ENCODE data around the gene GABRD.

GABRD gene

GRCh38 chr1:2042830-2043773 is 24.0 kb downstream of the GABRD start:
- no peak overlapping the region for H2AFZ ChIP-seq (ENCODE audit: low read length)
- no peaks in the 10 kb centered on the region for H3K9me3 ChIP-seq (ENCODE audit: insufficient read depth, low read depth, low read length)
- no peaks in the 10 kb centered on the region for H3K9me2 ChIP-seq (replicated peaks; ENCODE audit: low read depth, low read length)
- H3F3A ChIP-seq (ENCODE audit: low read depth): no peaks in the 10 kb centered on the region
- H3K36me3 ChIP-seq (ENCODE audit: insufficient read depth, low read length): no peaks in the 10 kb centered on the region
- no peaks in the 10 kb centered on the region for H3K79me2 ChIP-seq (ENCODE audit: insufficient read depth, low read length)
- no peak for TF ChIP-seq EZH2phosphoT487 (IDR thresholded peaks at IDR 0.05; ENCODE audit: borderline replicate concordance)
- TF ChIP-seq, protein P1, sequence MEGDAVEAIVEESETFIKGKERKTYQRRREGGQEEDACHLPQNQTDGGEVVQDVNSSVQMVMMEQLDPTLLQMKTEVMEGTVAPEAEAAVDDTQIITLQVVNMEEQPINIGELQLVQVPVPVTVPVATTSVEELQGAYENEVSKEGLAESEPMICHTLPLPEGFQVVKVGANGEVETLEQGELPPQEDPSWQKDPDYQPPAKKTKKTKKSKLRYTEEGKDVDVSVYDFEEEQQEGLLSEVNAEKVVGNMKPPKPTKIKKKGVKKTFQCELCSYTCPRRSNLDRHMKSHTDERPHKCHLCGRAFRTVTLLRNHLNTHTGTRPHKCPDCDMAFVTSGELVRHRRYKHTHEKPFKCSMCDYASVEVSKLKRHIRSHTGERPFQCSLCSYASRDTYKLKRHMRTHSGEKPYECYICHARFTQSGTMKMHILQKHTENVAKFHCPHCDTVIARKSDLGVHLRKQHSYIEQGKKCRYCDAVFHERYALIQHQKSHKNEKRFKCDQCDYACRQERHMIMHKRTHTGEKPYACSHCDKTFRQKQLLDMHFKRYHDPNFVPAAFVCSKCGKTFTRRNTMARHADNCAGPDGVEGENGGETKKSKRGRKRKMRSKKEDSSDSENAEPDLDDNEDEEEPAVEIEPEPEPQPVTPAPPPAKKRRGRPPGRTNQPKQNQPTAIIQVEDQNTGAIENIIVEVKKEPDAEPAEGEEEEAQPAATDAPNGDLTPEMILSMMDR (conservative IDR thresholded peaks at IDR 0.05; ENCODE audit: low read length): no peak
- no peak overlapping the region for H3K4me3 ChIP-seq (ENCODE audit: low read length, poor library complexity, severe bottlenecking)
- H3K9ac ChIP-seq (ENCODE audit: low read depth, low read length, poor library complexity, severe bottlenecking): no peak overlapping the region
- no peaks in the 10 kb centered on the region for H4K20me1 ChIP-seq (ENCODE audit: insufficient read depth, low read length, poor library complexity, severe bottlenecking)
- no peaks in the 10 kb centered on the region for H3K4me1 ChIP-seq (ENCODE audit: insufficient read depth, low read length, poor library complexity, severe bottlenecking)
- no peaks in the 10 kb centered on the region for H3K27me3 ChIP-seq (ENCODE audit: insufficient read depth, low read length, poor library complexity, severe bottlenecking)
- H3K4me2 ChIP-seq (ENCODE audit: low read depth, low read length, poor library complexity, severe bottlenecking): no peak overlapping the region

DNA sequence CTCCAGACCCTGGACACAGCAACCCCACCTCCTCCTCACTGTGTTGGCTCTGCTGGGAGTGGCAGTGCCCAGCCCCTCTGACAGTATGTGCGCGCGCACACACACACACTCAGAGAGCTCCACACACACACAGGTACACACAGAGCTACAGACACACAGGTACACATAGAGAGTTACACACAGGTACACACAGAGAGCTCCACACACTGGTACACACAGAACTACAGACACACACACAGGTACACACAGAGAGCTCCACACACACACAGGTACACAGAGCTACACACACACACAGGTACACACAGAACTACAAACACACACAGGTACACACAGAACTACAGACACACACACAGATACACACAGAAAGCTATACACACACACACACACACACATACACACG is 24.7 kb downstream of the GABRD start:
- Histone ChIP-seq H3K4me3 (ENCODE audit: low read length, poor library complexity, severe bottlenecking) (no peak overlapping the region), H3K79me2 (ENCODE audit: insufficient read depth, low read length) (no peaks in the 10 kb centered on the region), H3K36me3 (ENCODE audit: insufficient read depth, low read length) (no peaks in the 10 kb centered on the region), H3K9me3 (ENCODE audit: insufficient read depth, low read depth, low read length) (no peaks in the 10 kb centered on the region), H3K9me2 (replicated peaks; ENCODE audit: low read depth, low read length) (no peaks in the 10 kb centered on the region), H3F3A (ENCODE audit: low read depth) (no peaks in the 10 kb centered on the region), H3K4me1 (ENCODE audit: insufficient read depth, low read length, poor library complexity, severe bottlenecking) (no peaks in the 10 kb centered on the region), H3K27me3 (ENCODE audit: insufficient read depth, low read length, poor library complexity, severe bottlenecking) (no peaks in the 10 kb centered on the region), H3K4me2 (ENCODE audit: low read depth, low read length, poor library complexity, severe bottlenecking) (no peak overlapping the region), H3K9ac (ENCODE audit: low read depth, low read length, poor library complexity, severe bottlenecking) (no peak overlapping the region), H4K20me1 (ENCODE audit: insufficient read depth, low read length, poor library complexity, severe bottlenecking) (no peaks in the 10 kb centered on the region), H2AFZ (ENCODE audit: low read length) (no peak overlapping the region)
- TF ChIP-seq, protein P1 (conservative IDR thresholded peaks at IDR 0.05; ENCODE audit: low read length): no peak
- TF ChIP-seq EZH2phosphoT487 (IDR thresholded peaks at IDR 0.05; ENCODE audit: borderline replicate concordance): no peak

DNA sequence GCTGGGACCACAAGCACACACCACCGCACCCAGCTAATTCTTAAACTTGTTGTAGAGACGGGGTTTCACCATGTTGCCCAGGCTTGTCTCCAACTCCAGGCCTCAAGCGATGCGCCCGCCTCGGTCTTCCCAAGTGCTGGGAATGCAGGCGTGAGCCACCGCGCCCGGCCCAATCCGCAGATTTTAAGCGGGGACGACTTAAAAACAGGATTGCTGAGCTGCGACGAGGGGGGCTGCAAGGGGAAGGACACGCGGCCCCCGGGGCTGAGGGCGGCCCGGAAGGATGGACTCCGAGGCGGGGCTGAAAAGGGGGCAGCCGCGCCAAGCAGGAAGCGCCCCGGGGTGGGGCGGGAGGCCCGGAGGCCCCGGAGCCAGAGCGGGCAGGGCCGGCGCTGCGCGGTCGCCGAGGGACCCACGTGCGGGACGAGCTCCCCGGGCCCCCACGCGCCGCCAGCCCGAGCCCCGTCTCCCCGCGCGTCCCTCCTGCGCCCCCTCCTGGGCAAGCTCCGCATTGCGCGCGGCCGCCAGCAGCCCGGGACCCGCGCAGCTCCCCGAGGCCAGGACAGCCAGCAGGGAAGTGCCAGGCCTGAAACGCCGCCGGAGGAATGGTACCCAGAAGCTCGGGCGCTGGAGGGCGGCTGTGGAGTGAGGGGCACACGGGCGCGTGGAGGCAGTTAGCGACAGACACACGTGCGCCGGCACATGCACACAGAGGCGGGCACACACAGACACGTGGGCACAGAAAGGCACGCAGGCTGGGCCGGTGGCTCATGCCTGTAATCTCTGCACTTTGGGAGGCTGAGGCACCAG is 25.6 kb downstream of the GABRD start:
- H4K20me1 ChIP-seq (ENCODE audit: insufficient read depth, low read length, poor library complexity, severe bottlenecking): no peaks in the 10 kb centered on the region
- TF ChIP-seq, protein P1 (conservative IDR thresholded peaks at IDR 0.05; ENCODE audit: low read length): peak; percentile 57
- TF ChIP-seq EZH2phosphoT487 (IDR thresholded peaks at IDR 0.05; ENCODE audit: borderline replicate concordance): no peak
- H3K9ac ChIP-seq (ENCODE audit: low read depth, low read length, poor library complexity, severe bottlenecking): no peak overlapping the region
- no peaks in the 10 kb centered on the region for H3K9me2 ChIP-seq (replicated peaks; ENCODE audit: low read depth, low read length)
- H3K4me3 ChIP-seq (ENCODE audit: low read length, poor library complexity, severe bottlenecking): no peak overlapping the region
- no peaks in the 10 kb centered on the region for H3K36me3 ChIP-seq (ENCODE audit: insufficient read depth, low read length)
- H3K27me3 ChIP-seq (ENCODE audit: insufficient read depth, low read length, poor library complexity, severe bottlenecking): no peaks in the 10 kb centered on the region
- H3K4me2 ChIP-seq (ENCODE audit: low read depth, low read length, poor library complexity, severe bottlenecking): no peak overlapping the region
- H3K79me2 ChIP-seq (ENCODE audit: insufficient read depth, low read length): no peaks in the 10 kb centered on the region
- no peak overlapping the region for H2AFZ ChIP-seq (ENCODE audit: low read length)
- H3F3A ChIP-seq (ENCODE audit: low read depth): no peaks in the 10 kb centered on the region
- no peaks in the 10 kb centered on the region for H3K9me3 ChIP-seq (ENCODE audit: insufficient read depth, low read depth, low read length)
- no peaks in the 10 kb centered on the region for H3K4me1 ChIP-seq (ENCODE audit: insufficient read depth, low read length, poor library complexity, severe bottlenecking)
